Activated B cell treated with CpG ODN at 0.5 μM for 24 hours (primary cell): ENCODE measurements around the gene AKNA. TPM values are rescaled to one million over a fixed set of nuclear protein-coding genes. Genes with fewer than 3 reads are reported as not detected.
"Not testable (repeated sequence)": the region's sequence is repeated elsewhere in the genome, so short reads cannot be mapped to it uniquely, and the experiment has no call there.

Experiments
- ATAC-seq: fragments of 200-7000 bp; cut with Tn5 transposase; one replicate; pipeline ENCODE4 v1.10.0; 2021; ENCODE audit warnings: low read depth, mild to moderate bottlenecking, moderate library complexity
- CTCF ChIA-PET: fragments of 350-600 bp; sonication (Branson Sonifier 250); formaldehyde crosslinking; loops from one replicate; lab custom pipeline; 2021; ENCODE audit warnings: antibody characterized with exemption; lab: Charles Lee
- POLR2A ChIA-PET: fragments of 350-600 bp; sonication (Branson Sonifier 250); formaldehyde crosslinking; loops from one replicate; lab custom pipeline; 2021; ENCODE audit warnings: antibody characterized with exemption; lab: Charles Lee
- DNase-seq: peaks from one replicate; pipeline ENCODE4 v3.0.0; 2022
- H3K27ac Mint-ChIP-seq: one replicate; pipeline ENCODE4 v1.8.0; 2020; ENCODE audit warnings: mixed read lengths
- H3K27me3 Mint-ChIP-seq: one replicate; pipeline ENCODE4 v1.8.0; 2021; ENCODE audit warnings: mixed read lengths
- H3K36me3 Mint-ChIP-seq: one replicate; pipeline ENCODE4 v1.8.0; 2021; ENCODE audit warnings: low read depth, mixed read lengths
- H3K4me1 Mint-ChIP-seq: one replicate; pipeline ENCODE4 v1.8.0; 2021; ENCODE audit warnings: mixed read lengths
- H3K4me3 Mint-ChIP-seq: one replicate; pipeline ENCODE4 v1.8.0; 2020; ENCODE audit warnings: mild to moderate bottlenecking, mixed read lengths
- H3K9me3 Mint-ChIP-seq: one replicate; pipeline ENCODE4 v1.8.0; 2020; ENCODE audit warnings: mixed read lengths
- CTCF ChIP-seq: fragments of 200-600 bp; IDR thresholded peaks from one replicate; pipeline ENCODE4 v1.8.0; 2022; ENCODE audit warnings: antibody characterized with exemption, mild to moderate bottlenecking
- intact Hi-C: fragments of 100-400 bp; cut with micrococcal nuclease; formaldehyde crosslinking; loops from one replicate; pipeline ENCODE4 v1.15.1; 2024
- total RNA-seq: library from RNA; stranded (reverse); gene quantifications from 2 replicates; pipeline ENCODE4 v1.2.3, GENCODE V29; 2022

AKNA gene
- total RNA-seq, 1 donor from 2014 or later = 322 TPM

GRCh38 chr9:114324492-114324891 is 63.3 kb downstream of the AKNA start:
- DNase-seq (no peak), ATAC-seq (no peak)
- no peaks in the 10 kb centered on the region for H3K4me1 Mint-ChIP-seq
- CTCF ChIA-PET = interaction anchor here (0.6 kb wide), 1 partner anchor 574 kb away, joined by 4 read pairs; no protein-coding TSS in a partner anchor
- H3K4me3 Mint-ChIP-seq = no peak overlapping the region
- TF ChIP-seq CTCF = no peak
- no peaks in the 10 kb centered on the region for H3K27me3 Mint-ChIP-seq
- no peaks in the 10 kb centered on the region for H3K9me3 Mint-ChIP-seq
- no peaks in the 10 kb centered on the region for H3K36me3 Mint-ChIP-seq
- POLR2A ChIA-PET = no interaction called here
- no peak overlapping the region for H3K27ac Mint-ChIP-seq
- intact Hi-C loops = no loop called here

- H3K4me3 Mint-ChIP-seq, H3K36me3 Mint-ChIP-seq, H3K27me3 Mint-ChIP-seq, H3K4me1 Mint-ChIP-seq, H3K27ac Mint-ChIP-seq, DNase-seq, intact Hi-C loops, POLR2A ChIA-PET, H3K9me3 Mint-ChIP-seq, ATAC-seq: not testable (repeated sequence)
- CTCF ChIA-PET = interaction anchor here (0.6 kb wide), 1 partner anchor 575 kb away, joined by 4 read pairs; no protein-coding TSS in a partner anchor
Measured at GRCh38 chr9:114323849-114324248, 63.9 kb downstream of the AKNA start.

- not testable (repeated sequence) for H3K27ac Mint-ChIP-seq, H3K4me1 Mint-ChIP-seq, ATAC-seq
Measured at GRCh38 chr9:114322831-114323531, 64.8 kb downstream of the AKNA start, which contains the start of gene ORM1. TSS of gene ORM1 (plus strand) at chr9:114323098. CDS start at chr9:114323134, 36 bp downstream.

GRCh38 chr9:114322160-114322818 is 65.5 kb downstream of the AKNA start:
- H3K4me3 Mint-ChIP-seq, H3K9me3 Mint-ChIP-seq, DNase-seq, H3K36me3 Mint-ChIP-seq, POLR2A ChIA-PET, H3K4me1 Mint-ChIP-seq, H3K27ac Mint-ChIP-seq, ATAC-seq, H3K27me3 Mint-ChIP-seq, intact Hi-C loops: not testable (repeated sequence)
- CTCF ChIA-PET = interaction anchor here (0.6 to 0.7 kb wide), 3 partner anchors 39 to 1187 kb away, joined by 3 read pairs; no protein-coding TSS in a partner anchor

More at GRCh38 chr9:114322831-114323531, 64.8 kb downstream of the AKNA start, which contains the start of gene ORM1:
- CTCF ChIA-PET = interaction anchor here (0.6 to 0.7 kb wide), 2 partner anchors 40 to 104 kb away, joined by 3 read pairs; no protein-coding TSS in a partner anchor
- POLR2A ChIA-PET, H3K36me3 Mint-ChIP-seq, H3K27me3 Mint-ChIP-seq, H3K9me3 Mint-ChIP-seq, DNase-seq, H3K4me3 Mint-ChIP-seq, intact Hi-C loops: not testable (repeated sequence)

- no peak overlapping the region for H3K27ac Mint-ChIP-seq
- DNase-seq (no peak), ATAC-seq (no peak)
- ChIA-PET POLR2A (no interaction called here), CTCF (interaction anchor here (0.7 kb wide), 1 partner anchor 1188 kb away, joined by 3 read pairs; no protein-coding TSS in a partner anchor)
- H3K9me3 Mint-ChIP-seq = no peaks in the 10 kb centered on the region
- no peaks in the 10 kb centered on the region for H3K36me3 Mint-ChIP-seq
- H3K4me3 Mint-ChIP-seq = no peak overlapping the region
- no peaks in the 10 kb centered on the region for H3K4me1 Mint-ChIP-seq
- TF ChIP-seq CTCF = no peak
- intact Hi-C loops = no loop called here
- peaks cover 4% of the 10 kb centered on the region for H3K27me3 Mint-ChIP-seq
Measured at GRCh38 chr9:114321759-114322158, 66.0 kb downstream of the AKNA start.

GRCh38 chr9:114320710-114321109 is 67.1 kb downstream of the AKNA start:
- POLR2A ChIA-PET, H3K36me3 Mint-ChIP-seq, H3K4me1 Mint-ChIP-seq, H3K4me3 Mint-ChIP-seq, CTCF ChIA-PET, H3K27me3 Mint-ChIP-seq, intact Hi-C loops, DNase-seq, ATAC-seq, H3K9me3 Mint-ChIP-seq, H3K27ac Mint-ChIP-seq: not testable (repeated sequence)

GRCh38 chr9:114319147-114319546 is 68.6 kb downstream of the AKNA start:
- Mint-ChIP-seq H3K27ac (no peak overlapping the region), H3K27me3 (peaks cover 6% of the 10 kb centered on the region)
- intact Hi-C loops = no loop called here

More at GRCh38 chr9:114319147-114319546, 68.6 kb downstream of the AKNA start:
- Mint-ChIP-seq H3K4me1 (no peaks in the 10 kb centered on the region), H3K4me3 (no peak overlapping the region), H3K9me3 (no peaks in the 10 kb centered on the region), H3K36me3 (no peaks in the 10 kb centered on the region)
- no peak for TF ChIP-seq CTCF
- ChIA-PET CTCF (no interaction called here), POLR2A (no interaction called here)
- no peak for DNase-seq
- no peak for ATAC-seq
